Spleen (tissue), 11 donors: ENCODE measurements around the gene ARHGEF12. TPM values are rescaled to one million over a fixed set of nuclear protein-coding genes. Genes with fewer than 3 reads are reported as not detected.

ENCODE experiments used
- DNase-seq: peaks from one replicate; pipeline ENCODE4 v3.0.0-alpha.2; 2020
- H3K27ac ChIP-seq, 8 donors: fragments of 200-600 bp; sonication (generic) in 7 of 8; 1 replicate in 4 of 8; 2 replicates in 4 of 8; pipeline versions ENCODE4 v1.5.0 to v1.8.0; 2016 to 2021; ENCODE audit warnings: inconsistent platforms in 4 of 8, mild to moderate bottlenecking in 4 of 8, moderate library complexity in 1 of 8
- H3K27me3 ChIP-seq, 7 donors: fragments of 200-600 bp; sonication (generic) in 6 of 7; replicated peaks in 1 of 7; 1 replicate in 4 of 7; 2 replicates in 3 of 7; pipeline versions ENCODE4 v1.5.0 to v1.8.0; 2016 to 2021; ENCODE audit warnings: inconsistent platforms in 3 of 7, mild to moderate bottlenecking in 1 of 7
- H3K36me3 ChIP-seq, 6 donors: fragments of 200-600 bp; sonication (generic) in 5 of 6; 1 replicate in 4 of 6; 2 replicates in 2 of 6; pipeline versions ENCODE4 v1.5.0 to v1.8.0; 2016 to 2021; ENCODE audit warnings: inconsistent platforms in 2 of 6
- H3K4me1 ChIP-seq, 6 donors: fragments of 200-600 bp; sonication (generic) in 5 of 6; 1 replicate in 3 of 6; 2 replicates in 3 of 6; pipeline versions ENCODE4 v1.5.0 to v1.8.0; 2016 to 2021; ENCODE audit warnings: inconsistent platforms in 3 of 6
- H3K4me3 ChIP-seq, 8 donors: fragments of 200-600 bp; sonication (generic) in 7 of 8; 1 replicate in 4 of 8; 2 replicates in 4 of 8; pipeline versions ENCODE4 v1.5.0 to v1.8.0; 2016 to 2021; ENCODE audit warnings: inconsistent platforms in 4 of 8, mild to moderate bottlenecking in 4 of 8, moderate library complexity in 2 of 8
- H3K9me3 ChIP-seq, 8 donors: fragments of 200-600 bp; sonication (generic) in 7 of 8; 1 replicate in 4 of 8; 2 replicates in 4 of 8; pipeline versions ENCODE4 v1.5.0 to v1.8.0; 2016 to 2021; ENCODE audit warnings: inconsistent platforms in 4 of 8
- CTCF ChIP-seq, 11 experiments: fragments of 200-600 bp in 7 of 11; fragments of 450-650 bp in 4 of 11; sonication (generic) in 4 of 11; IDR thresholded peaks in 8 of 11; conservative IDR thresholded peaks in 3 of 11; 1 replicate in 7 of 11; 2 replicates in 4 of 11; pipeline versions ENCODE4 v1.4.0 to v1.8.0; 2016 to 2021; ENCODE audit warnings: antibody characterized with exemption in 11 of 11, inconsistent platforms in 4 of 11, mild to moderate bottlenecking in 1 of 11
- POLR2A ChIP-seq, 3 donors: fragments of 450-650 bp; IDR thresholded peaks; one replicate each; pipeline ENCODE4 v1.5.1; 2017; ENCODE audit warnings: antibody characterized with exemption in 3 of 3, mild to moderate bottlenecking in 1 of 3
- POLR2AphosphoS5 ChIP-seq, 3 donors: sonication (generic); formaldehyde crosslinking; IDR thresholded peaks; one replicate each; pipeline ENCODE4 v1.5.1; 2017; ENCODE audit warnings: antibody characterized with exemption in 3 of 3
- WGBS, 5 donors: extraction: QIAGEN DNeasy Blood & Tissue Kit in 3 of 5; methylation state at CpG; one replicate each; pipeline versions ENCODE4 v1.1.5 to v1.1.7; 2013 to 2018; 5-methylcytosine and 5-hydroxymethylcytosine counted together
- intact Hi-C: fragments of 100-400 bp; cut with DNase I; formaldehyde crosslinking; loops from one replicate; pipeline ENCODE4 v1.15.0; 2023; ENCODE audit warnings: low total_unique reads
- polyA plus RNA-seq, 3 donors: library from polyadenylated mRNA; stranded (reverse); fragments of 200-250 nt; gene quantifications; one replicate each; pipeline ENCODE4 v1.2.1, GENCODE V29; 2013
- total RNA-seq, 7 donors: library from RNA; depleted of rRNA in 3 of 7; stranded (reverse); fragments of >200 nt in 3 of 7; fragmentation: NEBNext Ultra II Directional in 4 of 7; extraction: Animal tissue kit (Norgen Biotek cat#: 25700) in 4 of 7; gene quantifications; one replicate each; pipeline versions ENCODE4 v1.1.0 to v1.2.1, GENCODE V29; 2016 to 2021
- donor health status: healthy with polysubstance abuse.
- donor health status: DM: no; HTN: no; CAD: no; lungs with moderate emphysema.
- donor health status: DM: no; HTN: no; CAD: no.
- donor health status: Bipolar disorder and iron deficiency.
- donor health status: healthy.
- donor health status: DM: no; HTN: no; CAD: no.
- donor health status: DM: yes; HTN: yes; CAD: no.

The ARHGEF12 gene
- total and polyA plus RNA-seq, 10 donors = 5.6 to 122 (median 88.6) TPM

DNA sequence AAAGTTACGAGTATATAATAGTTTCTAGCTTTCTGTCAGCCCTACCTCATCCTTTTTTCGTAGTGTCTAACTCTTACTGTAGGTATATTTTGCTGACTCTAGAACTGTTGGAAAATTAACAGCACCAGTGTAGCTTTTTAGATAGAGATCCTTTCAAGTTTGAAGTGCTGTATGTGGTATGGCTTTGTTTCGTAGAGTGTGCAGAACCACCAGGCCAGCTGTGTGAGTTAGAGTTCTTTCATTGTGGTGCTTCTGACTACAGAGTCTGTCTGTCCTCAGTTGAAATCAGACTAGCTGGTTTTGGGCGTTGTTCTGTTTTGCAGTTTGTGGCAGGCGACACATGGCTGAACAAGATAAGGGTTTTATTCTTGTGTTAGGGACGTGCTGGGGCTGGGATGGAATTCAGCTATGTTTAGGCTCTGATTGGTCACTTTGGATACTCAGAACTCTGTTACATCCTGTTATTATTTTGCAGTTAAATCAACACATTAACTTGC lies 3.2 kb downstream of the ARHGEF12 start:
- WGBS, 5 donors = 31 to 44% (median 36%) methylated on average over 6 of the region's 6 CpGs
- H3K9me3 ChIP-seq = peaks cover 0 to 5% (median 0%) of the 10 kb centered on the region in 8 donors
- TF ChIP-seq POLR2AphosphoS5 (IDR thresholded peaks at IDR 0.05) (peak in 1 of 3 donors; percentile 54), POLR2A (IDR thresholded peaks at IDR 0.05) (no peak)
- intact Hi-C loops = loop anchor here (10.0 kb wide), 1 partner anchor 345 kb away; no protein-coding TSS in a partner anchor
- peaks cover 0 to 85% (median 9%) of the 10 kb centered on the region in 7 donors for H3K27me3 ChIP-seq
- peak overlapping the region in 6 of 8 donors; percentile 73 to 94 (median 84) for H3K4me3 ChIP-seq
- H3K27ac ChIP-seq = peak overlapping the region in 7 of 8 donors; percentile 87 to 95 (median 91)
- no peaks in the 10 kb centered on the region for H3K36me3 ChIP-seq
- peaks cover 11 to 94% (median 68%) of the 10 kb centered on the region in 6 donors for H3K4me1 ChIP-seq
- DNase-seq = no peak

GRCh38 chr11:120340529-120340928 lies 4.3 kb downstream of the ARHGEF12 start:
- DNase-seq = no peak
- no peak for TF ChIP-seq POLR2AphosphoS5 (IDR thresholded peaks at IDR 0.05)
- no peak for TF ChIP-seq CTCF (IDR thresholded peaks at IDR 0.05 in 8 of 11, conservative IDR thresholded peaks at IDR 0.05 in 3 of 11)
- no peak for TF ChIP-seq POLR2A (IDR thresholded peaks at IDR 0.05)
- H3K27me3 ChIP-seq = peaks cover 0 to 92% (median 9%) of the 10 kb centered on the region in 7 donors
- no peaks in the 10 kb centered on the region for H3K36me3 ChIP-seq
- peak overlapping the region in 2 of 8 donors; percentile 94 to 95 for H3K27ac ChIP-seq
- no peak overlapping the region for H3K4me3 ChIP-seq
- 63 to 78% (median 66%) methylated on average over 2 of the region's 2 CpGs for WGBS, 5 donors
- peaks cover 19 to 94% (median 71%) of the 10 kb centered on the region in 6 donors for H3K4me1 ChIP-seq
- intact Hi-C loops = no loop called here
- peaks cover 0 to 5% (median 0%) of the 10 kb centered on the region in 8 donors for H3K9me3 ChIP-seq

DNA sequence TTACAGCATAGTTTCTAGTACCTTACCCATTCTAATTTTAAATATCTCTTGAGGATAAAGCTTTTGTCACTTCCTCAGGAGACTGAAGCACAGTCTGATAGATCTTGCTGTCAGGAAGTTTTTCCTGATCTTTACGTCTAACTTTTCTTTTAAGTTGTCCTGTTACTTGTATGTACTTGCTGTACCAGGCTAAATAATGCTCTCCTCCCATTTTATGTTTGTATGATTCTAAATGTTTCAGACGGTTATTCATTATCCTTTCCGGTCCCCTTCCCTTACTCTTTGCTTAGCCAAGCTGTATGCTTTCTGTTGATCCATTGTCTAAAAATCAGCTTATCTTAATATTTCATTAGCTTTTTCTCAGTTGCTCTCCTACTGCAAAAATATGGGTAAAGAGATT lies 6.0 kb downstream of the ARHGEF12 start:
- Histone ChIP-seq H3K27ac (no peak overlapping the region), H3K27me3 (peaks cover 0 to 93% (median 9%) of the 10 kb centered on the region in 7 donors), H3K4me3 (no peak overlapping the region), H3K4me1 (peaks cover 24 to 98% (median 77%) of the 10 kb centered on the region in 6 donors), H3K9me3 (peaks cover 0 to 5% (median 0%) of the 10 kb centered on the region in 8 donors), H3K36me3 (no peaks in the 10 kb centered on the region)
- no peak for TF ChIP-seq POLR2A (IDR thresholded peaks at IDR 0.05)
- TF ChIP-seq POLR2AphosphoS5 (IDR thresholded peaks at IDR 0.05) = no peak
- TF ChIP-seq CTCF (IDR thresholded peaks at IDR 0.05 in 8 of 11, conservative IDR thresholded peaks at IDR 0.05 in 3 of 11) = no peak
- WGBS, 5 donors = 67 to 78% (median 68%) methylated on average over 3 of the region's 3 CpGs
- no peak for DNase-seq
- intact Hi-C loops = no loop called here

DNA sequence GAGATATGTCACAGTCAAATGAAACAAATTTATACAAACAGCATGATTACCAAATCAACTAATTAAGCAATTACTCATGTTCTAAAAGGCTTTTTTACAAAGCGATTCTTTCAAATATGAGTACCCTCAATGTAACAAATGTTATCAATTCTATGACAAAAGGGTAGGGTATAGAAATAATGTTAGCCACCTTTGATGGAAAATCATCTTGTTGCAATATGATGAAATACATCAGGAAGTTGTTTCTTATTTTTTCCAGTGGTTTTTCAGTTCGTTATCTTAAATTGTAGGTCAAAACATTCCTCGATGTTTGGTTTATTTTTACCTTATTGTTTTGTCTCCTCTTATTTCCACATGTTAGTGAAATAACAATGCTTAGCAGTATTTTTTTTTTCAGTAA lies 6.5 kb downstream of the ARHGEF12 start:
- intact Hi-C loops = no loop called here

More for the DNA sequence above, 6.5 kb downstream of the ARHGEF12 start:
- TF ChIP-seq POLR2A (IDR thresholded peaks at IDR 0.05) = no peak
- TF ChIP-seq POLR2AphosphoS5 (IDR thresholded peaks at IDR 0.05) = no peak
- no peak for TF ChIP-seq CTCF (IDR thresholded peaks at IDR 0.05 in 8 of 11, conservative IDR thresholded peaks at IDR 0.05 in 3 of 11)
- WGBS, 5 donors = 58 to 74% (median 68%) methylated on average over 3 of the region's 3 CpGs
- Histone ChIP-seq H3K4me3 (no peak overlapping the region), H3K4me1 (peaks cover 25 to 98% (median 75%) of the 10 kb centered on the region in 6 donors), H3K27ac (no peak overlapping the region), H3K27me3 (peaks cover 0 to 93% (median 9%) of the 10 kb centered on the region in 7 donors), H3K9me3 (peaks cover 0 to 5% (median 0%) of the 10 kb centered on the region in 8 donors), H3K36me3 (no peaks in the 10 kb centered on the region)
- DNase-seq = no peak
